GM18870 (cell line): ENCODE measurements around the gene RAP2A.

Experiments used
- ATAC-seq: cut with Tn5 transposase; IDR thresholded peaks from one replicate; pipeline ENCODE4 v1.9.1; 2021; ENCODE audit warnings: moderate library complexity; ENCODE audit not compliant: unreplicated experiment

The RAP2A gene

GRCh38 chr13:97433727-97434396 is at the start of gene RAP2A:
TSS of gene RAP2A (plus strand) at chr13:97434169. CDS start at chr13:97434471, 302 bp downstream.
- ATAC-seq: no peak

DNA sequence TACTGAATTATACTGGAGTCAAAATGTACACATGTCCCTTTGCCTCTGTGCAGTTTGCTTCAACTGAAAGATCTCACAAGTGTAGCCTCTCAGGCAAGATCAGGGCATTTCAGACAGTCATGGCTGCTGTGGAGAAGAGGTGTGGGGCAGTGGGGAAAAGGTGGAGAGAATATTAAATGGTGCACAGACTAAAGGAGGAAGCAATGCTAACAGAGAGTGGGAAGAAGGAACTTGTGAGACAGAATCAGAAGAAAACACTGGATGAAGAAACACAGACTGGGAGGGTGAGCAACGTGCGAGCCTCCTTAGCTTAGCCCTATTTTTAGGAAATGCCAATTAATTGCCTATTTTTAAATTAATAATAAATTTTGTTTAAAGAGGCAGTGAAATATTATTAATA is 49.6 kb upstream of the RAP2A start:
- no peak for ATAC-seq

DNA sequence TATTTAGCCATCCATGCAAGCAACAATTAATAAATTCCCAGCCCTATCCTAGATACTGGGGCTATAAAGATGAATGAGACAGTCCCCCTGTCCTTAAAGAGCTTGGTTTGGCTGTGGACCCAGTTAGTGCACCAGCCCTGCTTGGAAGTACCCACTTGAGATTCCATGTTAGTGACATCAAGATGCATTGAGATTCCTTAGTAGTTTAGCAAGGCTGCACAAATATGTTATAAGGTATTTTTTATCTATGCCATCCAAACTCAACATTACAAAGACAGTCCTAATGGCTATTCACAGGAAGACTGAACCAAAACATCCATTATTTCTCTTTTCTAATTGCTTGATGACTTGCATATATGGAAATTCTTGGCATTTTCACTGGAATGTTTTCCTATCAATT is 48.8 kb upstream of the RAP2A start:
- ATAC-seq: no peak

- no peak for ATAC-seq
Measured at GRCh38 chr13:97385854-97386253, 48.1 kb upstream of the RAP2A start.

GRCh38 chr13:97386801-97387484 is 47.0 kb upstream of the RAP2A start:
- no peak for ATAC-seq

DNA sequence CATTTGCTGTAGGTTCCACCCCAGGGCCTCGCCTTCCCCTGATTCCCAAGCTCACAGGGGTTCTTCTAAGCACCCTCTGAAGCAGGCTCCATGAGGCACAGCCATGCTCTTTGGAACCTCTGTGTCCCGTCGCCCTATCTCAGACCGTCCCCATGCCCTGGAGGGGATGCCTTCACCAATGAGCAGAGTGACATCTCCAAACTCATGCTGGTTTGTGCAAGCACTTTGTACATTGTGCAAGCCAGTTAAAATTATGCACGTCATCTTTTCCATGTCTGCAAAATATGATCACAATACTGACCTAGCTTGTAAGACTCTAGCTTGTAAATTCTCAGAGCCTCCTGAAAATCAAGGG is 46.5 kb upstream of the RAP2A start:
- ATAC-seq: no peak

- ATAC-seq: no peak
Measured at GRCh38 chr13:97387890-97388289, 46.1 kb upstream of the RAP2A start.

GRCh38 chr13:97388373-97388772 is 45.6 kb upstream of the RAP2A start:
- ATAC-seq: no peak

DNA sequence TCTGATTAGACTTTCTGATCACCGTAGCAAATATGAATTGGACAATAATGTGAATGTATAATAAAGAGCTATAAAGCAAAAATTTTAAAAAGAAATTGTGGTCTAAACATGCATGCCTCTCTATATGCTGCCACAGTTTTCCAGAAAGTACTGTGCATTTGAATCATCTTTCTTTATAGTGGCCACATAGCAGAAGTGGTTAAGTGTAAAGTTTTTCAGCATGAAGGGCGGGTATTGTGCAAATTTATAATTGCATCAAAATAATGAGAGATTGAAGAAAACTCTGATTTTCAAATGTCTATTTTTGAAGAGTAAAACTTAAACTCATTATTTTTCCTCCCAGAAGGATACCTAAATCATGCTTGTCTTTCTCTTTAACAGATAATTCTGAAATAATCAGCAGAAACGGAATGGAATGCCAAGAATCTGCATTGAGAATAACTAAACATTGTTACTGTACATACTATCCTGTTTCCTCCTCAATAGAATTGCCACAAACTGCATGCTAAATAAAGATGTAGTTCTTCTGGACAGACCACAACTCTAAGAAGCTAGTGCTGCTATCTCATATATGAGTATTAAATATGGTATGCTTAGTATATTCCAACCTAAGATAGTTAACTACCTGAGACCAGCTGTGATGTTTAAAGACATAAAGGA is 42.9 kb upstream of the RAP2A start:
- no peak for ATAC-seq

GRCh38 chr13:97392020-97392419 is 41.9 kb upstream of the RAP2A start:
- ATAC-seq: no peak

DNA sequence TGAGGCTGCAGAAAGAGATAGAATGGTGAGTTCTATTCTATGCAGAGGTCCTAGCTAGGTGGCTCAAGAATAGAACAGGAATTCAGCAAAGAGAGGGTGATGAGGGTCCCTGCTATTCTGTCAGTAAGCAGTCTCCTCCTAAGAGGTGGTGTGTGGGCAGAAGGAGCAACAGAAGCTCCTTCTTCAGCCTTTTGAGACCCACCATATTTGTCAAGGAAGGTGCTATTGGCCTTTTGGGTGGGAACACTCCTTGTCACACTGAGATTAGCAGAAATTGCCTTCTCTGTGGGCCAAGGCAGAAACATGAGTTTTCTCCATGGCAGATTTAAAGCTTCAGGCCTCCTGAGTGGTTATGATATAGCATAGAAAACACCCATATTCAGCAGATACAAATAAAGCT is 39.4 kb upstream of the RAP2A start:
- ATAC-seq: no peak

- ATAC-seq: no peak
Measured at GRCh38 chr13:97395447-97396136, 38.4 kb upstream of the RAP2A start.

DNA sequence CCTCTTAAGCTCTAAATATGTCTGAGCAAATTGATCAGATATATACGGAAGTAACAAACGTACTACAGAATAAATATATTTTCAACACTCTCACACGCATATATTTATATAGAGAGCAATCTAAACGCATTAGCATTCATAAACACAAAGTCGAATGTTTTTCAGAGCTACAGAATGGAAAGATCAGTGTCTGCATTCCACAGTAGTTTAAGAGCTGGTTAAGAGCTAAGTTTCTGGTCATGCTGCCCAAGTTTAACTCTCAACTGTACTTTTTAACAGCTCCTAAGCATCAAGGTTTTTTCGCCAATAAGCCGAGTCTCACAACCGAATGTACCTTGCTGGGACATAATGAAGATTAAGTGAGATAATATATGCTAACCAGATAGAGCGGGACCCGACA is 36.7 kb upstream of the RAP2A start:
- ATAC-seq: no peak

DNA sequence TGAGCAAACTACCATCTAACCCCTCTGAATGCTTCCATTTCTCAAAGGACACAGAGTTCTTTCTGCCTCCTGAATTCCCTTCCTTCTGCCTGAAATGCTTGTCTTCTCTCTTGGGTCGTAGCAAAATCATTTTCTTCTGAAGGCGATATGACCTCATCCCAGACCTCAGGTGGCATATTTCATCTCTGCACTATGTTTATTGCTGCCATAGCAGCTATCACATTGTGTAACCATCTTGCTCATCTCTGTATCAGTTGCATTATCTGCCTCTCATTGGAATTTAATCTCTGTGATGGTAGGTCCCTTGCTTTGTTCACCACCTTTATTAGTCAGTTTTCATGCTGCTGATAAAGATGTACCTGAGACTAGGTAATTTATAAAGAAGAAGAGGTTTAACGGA is 32.5 kb upstream of the RAP2A start:
- no peak for ATAC-seq

GRCh38 chr13:97403893-97404750 is 29.8 kb upstream of the RAP2A start:
- no peak for ATAC-seq

DNA sequence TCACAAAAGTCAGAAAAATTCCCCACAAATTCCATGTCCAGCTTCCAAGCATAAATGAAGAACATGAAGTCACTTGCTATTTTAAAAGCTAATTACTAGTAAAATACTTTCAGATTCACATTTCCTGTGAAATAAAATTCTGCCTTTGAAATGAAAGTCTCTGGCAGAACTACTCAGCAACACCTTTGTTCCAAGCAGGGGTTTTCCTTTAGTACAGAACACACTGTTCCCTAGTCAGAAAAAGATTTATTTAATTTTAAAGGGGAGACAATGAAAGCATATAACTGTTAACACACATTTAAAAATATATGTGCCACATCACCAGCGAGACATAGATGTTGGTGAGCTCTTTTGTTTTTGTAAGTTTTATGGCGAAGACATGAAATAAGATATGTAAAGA is 26.4 kb upstream of the RAP2A start:
- no peak for ATAC-seq

GRCh38 chr13:97408938-97409337 is 25.0 kb upstream of the RAP2A start:
- no peak for ATAC-seq

DNA sequence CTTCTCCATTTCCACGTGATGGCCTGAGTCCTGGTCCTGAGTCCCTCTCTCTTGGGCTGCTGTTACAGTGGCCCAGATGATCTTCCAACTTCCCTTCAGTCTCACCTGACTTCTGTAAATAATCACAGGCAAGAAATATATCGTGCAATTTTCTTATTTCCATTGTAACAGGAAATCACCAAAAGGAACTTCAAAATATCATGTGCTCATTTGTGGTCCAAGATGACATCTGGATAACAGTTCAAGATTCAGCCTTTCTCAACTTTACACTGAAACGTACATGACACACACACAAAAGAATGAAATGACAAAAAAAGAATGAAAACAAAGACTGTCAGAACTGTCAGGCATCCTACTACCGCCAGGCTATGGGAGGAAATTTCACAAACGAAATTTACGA is 22.0 kb upstream of the RAP2A start:
- ATAC-seq: no peak

- ATAC-seq: no peak
Measured at GRCh38 chr13:97413694-97414093, 20.3 kb upstream of the RAP2A start.

GRCh38 chr13:97414392-97414791 is 19.6 kb upstream of the RAP2A start:
- ATAC-seq: no peak

GRCh38 chr13:97417698-97418097 is 16.3 kb upstream of the RAP2A start:
- ATAC-seq: no peak
